GM12873 (cell line): ENCODE measurements around the gene KLHDC4.

Experiments used
- TF ChIP-seq, protein P1 (sequence below): IDR thresholded peaks from 2 replicates; pipeline ENCODE4 v1.5.1; 2012; ENCODE audit warnings: low read depth, mild to moderate bottlenecking, moderate library complexity, low read length, control low read depth; ENCODE audit not compliant: insufficient read depth; ENCODE audit errors: missing control alignments

KLHDC4 gene

GRCh38 chr16:87778830-87779579 lies 13.2 kb upstream of the KLHDC4 start:
- TF ChIP-seq, protein P1, sequence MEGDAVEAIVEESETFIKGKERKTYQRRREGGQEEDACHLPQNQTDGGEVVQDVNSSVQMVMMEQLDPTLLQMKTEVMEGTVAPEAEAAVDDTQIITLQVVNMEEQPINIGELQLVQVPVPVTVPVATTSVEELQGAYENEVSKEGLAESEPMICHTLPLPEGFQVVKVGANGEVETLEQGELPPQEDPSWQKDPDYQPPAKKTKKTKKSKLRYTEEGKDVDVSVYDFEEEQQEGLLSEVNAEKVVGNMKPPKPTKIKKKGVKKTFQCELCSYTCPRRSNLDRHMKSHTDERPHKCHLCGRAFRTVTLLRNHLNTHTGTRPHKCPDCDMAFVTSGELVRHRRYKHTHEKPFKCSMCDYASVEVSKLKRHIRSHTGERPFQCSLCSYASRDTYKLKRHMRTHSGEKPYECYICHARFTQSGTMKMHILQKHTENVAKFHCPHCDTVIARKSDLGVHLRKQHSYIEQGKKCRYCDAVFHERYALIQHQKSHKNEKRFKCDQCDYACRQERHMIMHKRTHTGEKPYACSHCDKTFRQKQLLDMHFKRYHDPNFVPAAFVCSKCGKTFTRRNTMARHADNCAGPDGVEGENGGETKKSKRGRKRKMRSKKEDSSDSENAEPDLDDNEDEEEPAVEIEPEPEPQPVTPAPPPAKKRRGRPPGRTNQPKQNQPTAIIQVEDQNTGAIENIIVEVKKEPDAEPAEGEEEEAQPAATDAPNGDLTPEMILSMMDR, result peak; percentile 99

DNA sequence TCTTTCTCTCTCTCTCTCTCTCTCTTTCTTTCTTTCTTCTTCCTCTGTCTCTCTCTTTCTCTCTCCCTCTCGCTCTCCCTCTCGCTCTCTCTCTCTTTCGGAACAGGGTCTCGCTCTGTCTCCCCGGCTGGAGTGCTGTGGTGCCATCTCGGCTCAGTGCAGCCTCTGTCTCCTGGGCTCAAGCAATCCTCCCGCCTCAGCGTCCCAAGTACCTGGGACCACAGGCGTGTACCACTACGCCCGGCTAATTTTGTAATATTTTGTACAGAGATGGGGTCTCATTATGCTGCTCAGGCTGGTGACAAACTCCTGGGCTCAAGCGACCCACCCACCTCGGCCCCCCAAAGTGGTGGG lies 12.7 kb upstream of the KLHDC4 start:
- TF ChIP-seq, protein P1, result no peak

GRCh38 chr16:87766485-87766797 lies 655 bp upstream of the KLHDC4 start:
- TF ChIP-seq, protein P1, result no peak

- TF ChIP-seq, protein P1, result no peak
Measured at GRCh38 chr16:87765473-87765775, 362 bp downstream of the KLHDC4 start.

- TF ChIP-seq, protein P1, result no peak
Measured at GRCh38 chr16:87764600-87765472, 950 bp downstream of the KLHDC4 start.

GRCh38 chr16:87762620-87763019 lies 3.2 kb downstream of the KLHDC4 start:
- TF ChIP-seq, protein P1, result no peak

- TF ChIP-seq, protein P1, result no peak
Measured at GRCh38 chr16:87762071-87762571, 3.7 kb downstream of the KLHDC4 start.
